ENCODE data around the gene ASXL2. TPM values are rescaled to one million over a fixed set of nuclear protein-coding genes. Genes with fewer than 3 reads are reported as not detected.
"Not testable (repeated sequence)": the region's sequence is repeated elsewhere in the genome, so short reads cannot be mapped to it uniquely, and the experiment has no call there.

Gene ASXL2
- polyA plus RNA-seq, 1 donor: 11.8 TPM

DNA sequence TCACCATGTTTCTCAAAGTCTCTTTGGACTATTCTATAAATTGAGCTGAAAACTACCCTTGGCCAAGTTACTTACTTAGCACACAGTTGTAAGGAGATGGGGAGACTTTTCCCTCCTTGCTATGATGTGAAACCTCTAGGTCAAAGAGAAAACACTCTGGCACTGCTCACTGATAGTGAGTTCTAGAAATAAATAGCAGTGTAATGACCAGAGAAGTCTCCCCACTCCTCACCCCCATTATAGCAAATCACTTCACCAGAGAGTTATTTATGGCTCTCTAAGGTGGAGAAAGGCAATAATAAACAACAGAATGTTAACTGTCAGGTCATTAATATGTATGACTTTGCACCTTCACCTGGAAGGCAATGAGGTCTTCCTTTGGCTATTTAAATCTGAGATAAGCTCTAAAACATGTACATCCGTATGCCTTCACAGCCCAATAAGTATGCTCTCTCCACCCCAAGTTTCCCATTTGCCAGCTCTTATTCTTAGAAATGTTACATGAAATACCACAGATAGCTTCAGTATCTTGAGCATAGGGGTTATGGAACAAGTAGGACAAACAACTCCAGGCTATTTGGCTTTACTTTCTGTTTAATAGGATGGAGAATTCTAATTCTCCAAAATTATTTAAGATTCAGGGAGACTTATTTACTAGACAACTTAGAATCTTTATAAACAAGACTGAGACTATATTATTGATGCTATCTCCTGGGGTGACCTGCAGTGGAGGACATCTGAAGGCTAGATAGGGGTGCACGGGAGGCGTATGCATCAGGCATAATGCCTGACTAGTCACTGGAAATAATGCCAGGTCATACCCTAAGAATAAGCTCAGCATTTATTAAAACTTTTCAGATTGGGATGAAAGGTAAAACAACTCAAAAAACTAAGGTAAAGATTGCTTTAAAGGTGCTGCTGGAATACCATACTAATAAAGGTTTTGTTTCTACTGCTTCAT, 139.6 kb downstream of the ASXL2 start:
- DNase-seq (ENCODE audit: low read depth): no peak

- DNase-seq (ENCODE audit: low read depth): no peak
These were observed 141.3 kb downstream of the ASXL2 start for GRCh38 chr2:25736899-25737515.

DNA sequence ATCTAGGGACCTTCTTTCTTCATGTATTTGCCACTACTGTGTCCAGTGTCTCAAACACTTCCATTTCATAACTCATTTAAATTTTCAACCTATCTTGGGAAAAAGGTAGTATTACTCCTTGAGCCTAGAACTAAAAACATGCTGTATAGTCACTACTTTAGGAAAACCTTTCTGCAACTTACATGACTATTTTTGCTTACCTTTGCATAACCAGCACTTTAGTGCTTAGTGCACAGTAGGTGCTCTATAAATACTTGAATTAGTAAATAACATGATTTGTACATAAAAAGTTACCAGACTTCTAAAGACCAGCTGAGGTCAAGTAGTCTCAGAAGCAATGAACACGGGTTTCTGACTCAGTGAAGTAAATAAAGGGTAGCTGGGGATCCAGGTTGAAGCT, 142.5 kb downstream of the ASXL2 start:
- no peak for DNase-seq (ENCODE audit: low read depth)

DNA sequence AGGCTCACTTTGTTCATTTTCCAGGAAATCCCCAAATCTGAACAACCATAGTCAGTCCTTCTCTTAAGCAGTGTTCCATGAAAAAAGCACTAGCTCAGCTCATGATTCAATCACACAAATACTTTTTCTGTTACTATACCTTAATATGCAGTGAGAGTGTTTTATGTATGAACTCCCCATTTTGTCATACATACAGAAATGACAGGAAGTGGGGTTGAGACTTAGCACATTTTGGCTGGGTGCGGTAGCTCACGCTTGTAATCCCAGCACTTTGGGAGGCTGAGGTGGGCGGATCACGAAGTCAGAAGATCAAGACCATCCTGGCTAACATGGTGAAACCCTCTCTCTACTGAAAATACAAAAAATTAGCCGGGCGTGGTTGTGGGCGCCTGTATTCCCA, 149.7 kb downstream of the ASXL2 start:
- DNase-seq (ENCODE audit: low read depth): no peak

GRCh38 chr2:25726522-25726921, 151.8 kb downstream of the ASXL2 start:
- no peak for DNase-seq (ENCODE audit: low read depth)

GRCh38 chr2:25725877-25726276, 152.4 kb downstream of the ASXL2 start:
- DNase-seq (ENCODE audit: low read depth): no peak

GRCh38 chr2:25724756-25725155, 153.5 kb downstream of the ASXL2 start:
- DNase-seq (ENCODE audit: low read depth): no peak

- DNase-seq (ENCODE audit: low read depth): no peak
These were observed 156.1 kb downstream of the ASXL2 start for GRCh38 chr2:25722224-25722623.

- DNase-seq (ENCODE audit: low read depth): no peak
These were observed 157.7 kb downstream of the ASXL2 start for GRCh38 chr2:25720575-25720974.

DNA sequence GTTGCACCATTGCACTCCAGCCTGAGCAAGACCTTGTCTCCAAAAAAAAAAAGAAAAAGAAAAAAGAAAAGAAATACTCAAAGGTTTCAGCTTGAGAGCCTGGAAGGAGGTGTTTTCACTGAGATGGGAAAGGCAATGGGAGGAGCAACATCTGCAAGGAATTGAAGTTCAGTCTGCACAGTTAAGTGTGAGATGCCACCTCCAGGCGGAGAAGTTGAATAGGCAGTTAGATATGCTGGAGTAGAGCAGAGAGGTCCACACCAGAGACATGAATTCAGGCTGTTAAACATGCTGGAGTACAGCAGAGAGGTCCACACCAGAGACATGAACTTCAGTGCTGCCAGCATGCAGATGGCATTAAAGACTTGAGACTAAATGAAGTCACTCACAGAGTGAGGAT, 163.5 kb downstream of the ASXL2 start:
- DNase-seq (ENCODE audit: low read depth): no peak

GRCh38 chr2:25712455-25712854, 165.8 kb downstream of the ASXL2 start:
- DNase-seq (ENCODE audit: low read depth): no peak

DNA sequence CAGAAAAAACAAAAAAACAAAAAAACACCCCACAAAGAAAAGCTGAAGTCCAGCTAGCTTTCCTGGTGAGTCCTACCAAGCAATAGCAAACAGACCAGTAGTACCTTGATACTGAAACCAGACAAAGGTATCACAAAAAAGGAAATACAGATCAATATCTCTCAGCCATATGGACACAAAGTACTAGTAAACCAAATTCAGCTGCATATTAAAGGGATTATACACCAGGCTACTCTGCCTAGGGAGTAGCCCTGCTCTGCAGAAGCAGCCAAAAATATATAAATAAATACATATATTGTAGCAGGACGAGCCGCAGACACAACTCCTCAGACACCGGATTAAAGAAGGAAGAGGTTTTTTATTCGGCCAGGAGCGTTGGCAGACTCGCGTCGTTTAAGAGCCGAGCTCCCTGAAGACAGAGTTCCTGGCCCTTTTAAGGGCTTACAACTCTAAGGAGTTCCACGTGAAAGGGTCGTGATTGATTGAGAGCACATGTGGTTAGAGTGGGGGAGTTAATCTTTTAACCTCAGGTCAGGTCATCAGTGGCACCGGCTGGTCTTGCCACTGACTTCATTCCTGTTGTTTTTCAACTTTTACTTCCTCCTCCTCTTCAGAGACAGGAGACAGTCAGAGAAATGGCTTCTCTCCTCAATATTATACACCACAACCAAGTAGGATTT, 166.5 kb downstream of the ASXL2 start:
- DNase-seq (ENCODE audit: low read depth): no peak

DNA sequence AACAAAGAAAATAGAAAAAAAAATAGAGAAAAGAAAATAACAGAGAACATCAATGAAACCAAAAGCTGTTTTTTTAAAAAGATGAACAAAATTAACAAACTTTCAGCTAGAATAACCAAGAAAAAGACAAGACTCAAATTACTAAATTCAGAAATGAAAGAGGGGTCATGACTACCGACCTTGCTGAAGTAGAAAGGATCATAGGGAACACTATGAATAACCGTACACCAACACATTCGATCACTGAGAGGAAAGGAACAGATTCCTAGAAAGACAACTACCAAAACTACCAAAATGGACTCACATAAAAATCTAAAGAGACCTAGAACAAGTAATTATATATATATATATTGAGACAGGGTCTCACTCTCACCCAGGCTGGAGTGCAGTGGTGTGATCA, 167.5 kb downstream of the ASXL2 start:
- DNase-seq (ENCODE audit: low read depth): no peak

GRCh38 chr2:25709349-25709748, 168.9 kb downstream of the ASXL2 start:
- DNase-seq (ENCODE audit: low read depth): no peak

- no peak for DNase-seq (ENCODE audit: low read depth)
These were observed 170.2 kb downstream of the ASXL2 start for GRCh38 chr2:25707927-25708590.

DNA sequence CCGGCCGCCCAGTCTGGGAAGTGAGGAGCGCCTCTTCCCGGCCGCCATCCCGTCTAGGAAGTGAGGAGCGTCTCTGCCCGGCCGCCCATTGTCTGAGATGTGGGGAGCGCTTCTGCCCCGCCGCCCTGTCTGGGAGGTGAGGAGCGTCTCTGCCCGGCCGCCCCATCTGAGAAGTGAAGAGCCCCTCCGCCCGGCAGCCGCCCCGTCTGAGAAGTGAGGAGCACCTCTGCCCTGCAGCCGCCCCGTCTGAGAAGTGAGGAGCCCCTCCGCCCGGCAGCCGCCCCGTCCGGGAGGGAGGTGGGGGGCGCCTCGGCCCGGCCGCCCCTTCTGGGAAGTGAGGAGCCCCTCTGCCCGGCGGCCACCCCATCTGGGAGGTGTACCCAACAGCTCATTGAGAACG, 172.7 kb downstream of the ASXL2 start:
- not testable (repeated sequence) for DNase-seq (ENCODE audit: low read depth)

- DNase-seq (ENCODE audit: low read depth): no peak
These were observed 176.5 kb downstream of the ASXL2 start for GRCh38 chr2:25701801-25702200.

DNA sequence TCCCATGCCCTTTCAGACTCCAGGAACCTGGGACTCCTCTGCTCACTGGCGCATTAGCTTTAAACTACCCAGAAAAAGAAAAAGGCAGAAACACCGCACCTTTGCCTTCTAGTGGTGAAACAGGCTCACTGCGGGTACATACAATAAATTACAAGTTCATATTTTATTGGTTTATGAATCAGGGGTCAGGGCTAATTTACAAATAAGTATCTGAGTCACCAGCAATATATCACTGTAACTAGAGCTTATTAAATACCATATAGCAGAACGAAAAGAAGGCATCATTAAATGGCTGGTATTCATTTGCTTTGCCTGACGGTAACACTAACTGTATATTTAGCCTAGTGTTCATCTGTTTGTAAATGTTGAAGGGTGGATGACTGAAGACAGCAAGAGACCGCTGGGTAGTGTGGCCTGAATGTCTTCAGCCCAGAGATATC, 178.0 kb downstream of the ASXL2 start:
- DNase-seq (ENCODE audit: low read depth): no peak

GRCh38 chr2:25699216-25699615, 179.1 kb downstream of the ASXL2 start:
- no peak for DNase-seq (ENCODE audit: low read depth)

GRCh38 chr2:25698752-25699151, 179.5 kb downstream of the ASXL2 start:
- DNase-seq (ENCODE audit: low read depth): no peak

GRCh38 chr2:25697559-25698341, 180.5 kb downstream of the ASXL2 start:
- DNase-seq (ENCODE audit: low read depth): no peak
